Ecto neural progenitor cell (in vitro differentiated cells): ENCODE results near the gene ZNF24.

Source experiments
- DNase-seq: peaks from one replicate; pipeline ENCODE4 v3.0.0-alpha.2; 2018; ENCODE audit warnings: low spot score

ZNF24 gene

DNA sequence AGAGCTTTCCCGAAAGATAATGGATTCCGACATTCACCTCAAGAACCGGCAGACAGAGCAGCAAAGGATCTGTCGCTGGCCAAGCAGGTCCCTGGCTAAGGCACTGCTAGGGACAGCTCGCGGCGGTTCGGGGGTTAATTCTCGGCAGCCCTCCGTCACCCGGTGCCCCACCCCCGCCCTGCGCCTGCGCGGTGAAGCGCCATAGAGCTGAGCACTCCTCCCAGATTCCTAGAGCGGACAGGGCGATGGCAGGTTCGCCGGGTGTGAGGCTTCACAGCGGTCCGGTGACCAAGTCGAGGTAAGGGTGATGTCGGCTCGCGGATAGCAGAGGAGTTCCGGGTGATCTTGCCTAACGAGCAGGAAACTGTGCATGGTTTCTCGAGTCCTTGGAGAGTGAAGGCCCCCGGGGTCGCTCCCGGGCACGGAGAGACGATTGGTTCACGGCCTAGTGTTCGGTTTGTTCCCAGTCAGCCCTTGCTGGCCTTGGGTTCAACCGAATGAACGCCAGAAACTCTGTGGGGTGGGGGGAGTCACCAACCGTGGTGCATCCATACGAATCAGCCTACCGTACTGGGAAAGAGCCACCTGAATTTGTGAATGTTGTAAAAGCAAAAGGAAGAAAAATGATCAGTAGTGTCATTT, 54.0 kb downstream of the ZNF24 start, which contains the start of gene ZSCAN30:
ZSCAN30 (minus strand) TSS at position 136 of the 642 bp plus-strand sequence. CDS start 25,877 bp downstream, outside the sequence.
- DNase-seq, result peak; percentile 97

DNA sequence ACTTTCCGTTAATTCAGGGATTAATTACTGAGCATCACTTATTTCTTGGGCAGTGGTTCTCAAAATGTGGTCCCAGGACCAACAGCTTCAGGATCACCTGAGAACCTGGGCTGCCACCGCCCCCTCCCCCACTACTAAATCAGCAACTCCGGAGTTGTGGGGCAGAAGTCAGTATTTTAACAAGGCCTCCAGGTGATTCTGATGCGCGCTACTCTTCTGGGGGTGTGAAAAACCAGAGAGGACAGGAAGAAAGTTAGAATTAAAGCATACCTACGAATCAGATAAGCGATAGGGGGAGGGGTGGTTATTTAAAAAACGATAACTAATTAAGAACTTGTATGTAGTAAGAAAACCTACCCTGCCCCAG, 54.5 kb downstream of the ZNF24 start:
- DNase-seq, result no peak

DNA sequence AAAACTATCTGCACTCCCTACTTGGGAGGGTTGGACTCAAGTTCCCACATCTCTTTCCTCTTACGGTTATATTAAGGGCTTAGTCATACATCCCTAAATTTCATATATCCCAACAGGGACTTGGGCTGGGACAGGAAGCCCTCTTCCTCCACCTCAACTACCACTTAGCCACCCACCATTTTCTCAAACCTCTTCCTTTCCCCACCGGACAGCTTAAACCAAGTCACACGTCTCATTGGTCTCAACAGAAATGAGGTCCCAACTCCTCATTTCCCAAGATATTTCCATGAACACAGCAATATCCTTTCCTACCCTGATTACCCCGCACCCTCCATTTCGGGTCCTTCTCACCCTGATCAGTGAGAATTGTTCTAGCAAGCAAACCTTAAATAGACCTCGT, 54.9 kb downstream of the ZNF24 start:
- no peak for DNase-seq

DNA sequence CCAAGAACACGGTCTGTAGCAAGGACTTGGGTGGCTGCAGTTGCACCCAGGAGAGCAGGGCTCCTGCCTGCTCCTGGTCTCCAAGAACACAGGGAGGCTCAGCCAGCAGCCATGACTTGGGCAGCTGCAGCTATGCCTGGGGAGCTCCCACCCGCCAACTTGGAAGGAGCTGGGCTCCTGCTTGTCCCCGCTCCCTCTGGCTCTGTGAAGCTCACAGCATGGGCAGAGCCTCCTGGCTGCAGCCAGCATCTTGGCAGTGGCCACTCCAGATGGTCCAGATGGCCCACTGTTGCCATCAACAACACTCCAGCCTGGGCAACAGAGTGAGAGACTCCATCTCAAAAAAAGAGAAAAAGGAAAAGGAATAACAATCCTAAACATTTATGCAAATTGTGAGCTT, 59.4 kb downstream of the ZNF24 start:
- no peak for DNase-seq

DNA sequence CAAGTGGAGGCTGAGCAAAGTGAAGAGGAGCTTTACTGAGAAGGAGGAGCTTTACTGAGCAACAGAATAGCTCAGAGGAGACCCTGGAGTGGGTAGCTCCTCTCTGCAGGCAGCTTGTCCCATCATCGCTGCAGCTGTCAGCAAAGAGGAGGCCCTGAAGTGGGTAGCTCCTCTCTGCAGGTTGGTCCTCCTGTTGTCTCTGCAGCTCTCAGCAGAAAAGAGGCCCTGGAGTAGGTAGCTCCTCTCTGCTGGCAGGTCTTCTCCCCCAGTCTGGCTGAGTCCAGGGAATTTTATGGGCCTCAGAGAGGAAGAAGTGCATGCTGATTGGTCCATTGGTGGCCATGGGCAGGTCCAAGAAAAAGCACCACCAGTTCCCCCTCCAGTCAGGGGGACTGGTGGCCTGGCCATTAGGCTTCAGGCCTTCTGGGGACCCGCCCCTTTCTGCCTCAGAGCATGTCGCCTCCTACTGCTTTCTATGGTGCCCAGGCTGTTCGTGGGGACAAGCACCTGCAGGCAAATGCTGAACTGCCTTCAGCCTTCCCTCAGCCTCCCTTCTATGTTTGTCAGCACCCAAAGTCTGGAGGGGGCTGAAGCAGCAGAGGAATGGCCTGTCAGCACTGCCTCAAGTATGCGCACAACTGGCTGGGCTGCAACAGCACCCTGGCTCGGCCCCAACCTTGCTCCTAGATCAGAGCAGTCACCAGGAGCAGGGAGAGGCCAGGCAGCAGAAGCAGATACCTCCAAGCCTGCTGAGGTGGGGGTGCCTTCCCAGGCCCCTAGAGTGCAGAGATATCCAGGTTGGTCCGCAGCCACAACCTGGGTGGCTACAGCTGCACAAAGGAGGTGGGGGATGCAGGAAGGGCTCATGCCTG, 60.1 kb downstream of the ZNF24 start:
- no peak for DNase-seq

DNA sequence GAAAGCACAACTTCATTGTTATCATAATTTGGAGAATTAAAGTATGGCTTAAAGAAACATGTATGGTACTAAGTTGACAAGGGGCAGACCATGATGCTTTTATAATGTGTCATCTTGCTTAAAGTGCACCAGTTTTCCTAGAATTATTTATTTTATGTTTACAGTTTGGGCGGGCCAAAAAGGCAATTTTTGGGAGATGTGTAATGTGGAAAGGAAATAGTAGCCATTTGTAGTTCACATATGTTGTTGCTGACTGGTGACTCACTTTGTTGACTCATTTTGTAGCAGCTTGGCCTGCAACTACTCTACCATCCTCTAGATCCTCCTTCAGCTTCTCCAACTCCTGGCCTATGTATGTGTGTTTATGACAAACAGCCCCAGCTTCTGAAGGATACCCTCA, 61.9 kb downstream of the ZNF24 start:
- no peak for DNase-seq
